GM12872 (cell line): Measurements from ENCODE around the gene NFKBIA.

Source experiments
- TF ChIP-seq, protein P1 (sequence below): IDR thresholded peaks from 3 replicates; pipeline ENCODE4 v1.5.1; 2011; ENCODE audit warnings: low read depth, mild to moderate bottlenecking, low read length, moderate library complexity; ENCODE audit not compliant: insufficient read depth

Gene NFKBIA

DNA sequence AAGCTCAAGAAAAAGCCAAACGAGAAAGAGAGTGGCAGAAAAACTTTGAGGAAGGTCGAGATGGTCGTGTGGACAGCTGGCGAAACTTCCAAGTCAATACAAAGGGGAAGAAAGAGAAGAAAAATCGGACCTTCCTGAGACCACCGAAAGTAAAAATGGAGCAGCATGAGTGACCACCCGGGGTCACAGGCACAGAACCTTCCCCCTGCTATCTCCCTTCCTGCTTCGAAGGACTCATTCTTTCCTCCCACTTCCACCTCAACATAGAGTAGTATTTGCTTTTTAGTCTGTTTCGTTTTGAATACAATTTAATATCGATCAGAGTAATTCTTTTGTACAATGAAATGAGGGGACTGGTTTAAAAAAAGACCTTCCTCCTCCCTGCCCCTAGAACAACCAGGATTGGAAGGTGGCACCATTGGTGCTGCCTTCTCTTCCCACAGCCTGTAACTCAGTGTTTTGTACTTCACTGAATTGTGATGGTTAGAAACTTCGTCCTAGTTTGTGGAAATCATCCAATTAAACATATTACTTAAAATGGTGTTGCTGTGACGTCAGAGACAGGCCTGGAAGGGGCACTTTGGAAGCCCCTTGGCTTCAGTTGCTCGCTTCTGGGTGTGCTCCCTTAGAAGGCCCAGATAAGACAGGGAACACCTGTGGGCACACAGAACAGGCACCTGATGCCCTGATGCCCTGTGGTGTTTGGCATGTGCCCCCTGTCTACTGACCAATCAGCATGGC, 26.1 kb upstream of the NFKBIA start:
- TF ChIP-seq, protein P1, sequence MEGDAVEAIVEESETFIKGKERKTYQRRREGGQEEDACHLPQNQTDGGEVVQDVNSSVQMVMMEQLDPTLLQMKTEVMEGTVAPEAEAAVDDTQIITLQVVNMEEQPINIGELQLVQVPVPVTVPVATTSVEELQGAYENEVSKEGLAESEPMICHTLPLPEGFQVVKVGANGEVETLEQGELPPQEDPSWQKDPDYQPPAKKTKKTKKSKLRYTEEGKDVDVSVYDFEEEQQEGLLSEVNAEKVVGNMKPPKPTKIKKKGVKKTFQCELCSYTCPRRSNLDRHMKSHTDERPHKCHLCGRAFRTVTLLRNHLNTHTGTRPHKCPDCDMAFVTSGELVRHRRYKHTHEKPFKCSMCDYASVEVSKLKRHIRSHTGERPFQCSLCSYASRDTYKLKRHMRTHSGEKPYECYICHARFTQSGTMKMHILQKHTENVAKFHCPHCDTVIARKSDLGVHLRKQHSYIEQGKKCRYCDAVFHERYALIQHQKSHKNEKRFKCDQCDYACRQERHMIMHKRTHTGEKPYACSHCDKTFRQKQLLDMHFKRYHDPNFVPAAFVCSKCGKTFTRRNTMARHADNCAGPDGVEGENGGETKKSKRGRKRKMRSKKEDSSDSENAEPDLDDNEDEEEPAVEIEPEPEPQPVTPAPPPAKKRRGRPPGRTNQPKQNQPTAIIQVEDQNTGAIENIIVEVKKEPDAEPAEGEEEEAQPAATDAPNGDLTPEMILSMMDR: no peak

DNA sequence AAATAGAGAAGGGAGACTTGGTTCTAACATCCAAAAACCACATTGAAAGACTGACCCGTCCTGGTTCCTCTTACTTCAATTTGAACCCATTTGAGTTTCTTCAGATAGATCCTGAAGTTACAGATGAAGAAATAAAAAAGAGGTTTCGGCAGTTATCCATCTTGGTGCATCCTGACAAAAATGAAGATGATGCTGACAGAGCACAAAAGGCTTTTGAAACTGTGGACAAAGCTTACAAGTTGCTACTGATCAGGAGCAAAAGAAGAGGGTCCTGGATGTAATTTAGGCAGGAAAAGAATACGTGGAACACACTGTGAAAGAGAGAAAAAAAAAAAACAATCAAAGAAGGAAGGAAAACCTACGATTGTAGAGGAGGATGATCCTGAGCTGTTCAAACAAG, 25.4 kb upstream of the NFKBIA start:
- TF ChIP-seq, protein P1: no peak

DNA sequence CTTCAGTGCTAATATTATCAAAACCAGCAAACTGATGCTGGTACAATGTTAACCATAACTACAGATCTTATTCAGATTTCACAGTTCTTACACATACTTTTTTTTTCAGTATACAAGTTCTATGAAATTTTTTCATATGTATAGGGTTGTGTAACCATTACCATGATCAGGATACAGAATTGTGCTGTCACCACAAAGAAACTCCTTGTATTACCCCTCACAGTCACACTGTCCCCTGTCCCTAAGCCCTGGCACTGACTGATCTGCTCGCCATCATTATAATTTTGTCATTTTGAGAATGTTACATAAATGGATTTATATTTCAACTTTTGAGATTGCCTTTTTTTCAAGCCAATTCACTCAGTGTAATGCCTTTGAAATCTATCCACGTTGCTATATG, 21.3 kb upstream of the NFKBIA start:
- TF ChIP-seq, protein P1: no peak

DNA sequence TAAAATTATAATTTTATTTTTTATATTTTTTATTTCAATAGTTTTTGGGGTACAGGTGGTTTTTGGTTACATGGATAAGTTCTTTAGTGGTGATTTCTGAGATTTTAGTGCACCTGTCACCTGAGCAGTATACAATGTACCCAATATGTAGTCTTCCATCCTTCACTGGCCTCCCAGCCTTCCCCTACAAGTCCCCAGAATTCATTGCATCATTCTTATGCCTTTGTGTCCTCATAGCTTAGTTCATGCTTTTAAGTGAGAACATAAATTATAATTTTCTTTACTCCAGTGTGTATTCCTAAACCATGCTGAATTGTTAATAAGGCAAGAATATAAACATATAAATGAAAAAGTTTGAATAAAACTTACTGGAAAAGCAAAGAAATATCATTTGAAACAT, 19.1 kb upstream of the NFKBIA start:
- TF ChIP-seq, protein P1: no peak

DNA sequence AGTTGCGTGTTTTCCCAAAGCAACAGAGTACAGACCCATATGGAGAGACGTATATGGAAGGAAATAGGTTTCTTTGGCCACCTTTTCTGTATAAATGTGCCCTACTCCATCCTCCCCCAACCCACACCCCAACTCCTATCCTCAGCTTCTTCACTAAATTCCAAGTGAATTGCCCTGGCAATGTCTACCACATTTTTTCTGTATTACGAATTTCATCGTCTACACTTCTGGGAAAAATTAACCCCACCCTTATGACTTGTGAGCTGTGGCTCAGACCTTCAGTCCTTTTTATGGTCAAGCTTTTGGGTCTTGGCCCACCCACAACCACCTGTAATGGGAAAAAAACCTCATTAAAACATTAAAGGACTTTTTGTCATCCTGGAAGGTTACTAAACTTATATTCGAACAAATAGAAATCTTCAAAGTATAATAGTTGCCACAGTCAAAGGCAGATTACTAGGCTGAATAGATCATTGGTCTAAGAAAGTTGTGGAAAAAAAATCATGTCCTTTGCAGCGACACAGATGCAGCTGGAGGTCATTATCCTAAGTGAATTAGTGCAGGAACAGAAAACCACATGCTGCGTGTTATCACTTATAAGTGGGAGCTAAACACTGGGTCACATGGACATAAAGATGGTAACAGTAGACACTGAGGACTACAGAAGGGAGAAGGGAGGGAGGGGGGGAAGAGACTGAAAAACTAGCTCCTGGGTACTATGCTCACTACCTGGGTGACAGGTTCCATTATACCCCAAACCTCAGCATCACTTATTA, 15.7 kb upstream of the NFKBIA start:
- TF ChIP-seq, protein P1: no peak

DNA sequence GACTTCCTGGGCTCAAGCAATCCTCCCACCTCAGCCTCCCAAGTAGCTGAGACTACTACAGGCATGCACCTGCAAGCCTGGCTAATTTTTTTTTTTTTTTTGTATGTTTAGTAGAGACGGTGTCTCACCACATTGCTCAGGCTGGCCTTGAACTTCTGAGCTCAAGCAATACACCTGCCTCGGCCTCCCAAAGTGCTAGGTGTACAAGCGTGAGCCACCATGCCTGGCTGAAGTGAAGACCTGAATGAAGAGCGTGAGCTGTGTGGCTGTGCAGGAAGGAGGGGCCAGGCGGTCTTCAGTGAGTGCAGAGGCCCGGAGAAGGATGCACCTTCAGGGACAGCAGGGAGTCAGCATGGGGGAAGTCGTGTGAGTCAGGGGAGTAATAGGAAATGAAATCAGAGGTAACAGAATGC, 14.9 kb upstream of the NFKBIA start:
- TF ChIP-seq, protein P1: no peak

DNA sequence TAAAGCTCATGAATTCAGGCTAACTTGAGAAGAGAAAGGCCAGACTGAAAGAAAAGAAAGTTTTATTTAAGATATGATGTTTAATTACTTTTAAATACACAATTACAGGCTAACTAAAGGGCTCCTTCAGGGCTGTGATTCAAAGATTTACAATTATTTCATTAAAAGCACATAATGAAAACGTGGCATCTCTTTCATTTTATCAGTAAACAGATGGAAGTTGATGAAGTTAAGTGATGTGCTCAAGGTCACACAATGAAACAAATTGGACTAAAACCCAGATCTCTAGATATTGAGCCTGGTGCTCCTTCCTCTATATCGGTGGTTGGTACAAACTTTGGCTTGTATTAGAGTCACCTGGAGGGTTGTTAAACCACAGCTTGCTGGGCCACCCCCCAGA, 13.5 kb upstream of the NFKBIA start:
- TF ChIP-seq, protein P1: no peak
